Fibroblast of skin of scalp (primary cell): ENCODE data around the gene EVC2.

Experiments
- DNase-seq: peaks from one replicate; pipeline ENCODE4 v3.0.0-alpha.2; 2013

The EVC2 gene

GRCh38 chr4:5683566-5683965, 24.8 kb downstream of the EVC2 start:
- DNase-seq, result no peak

- DNase-seq, result no peak
Measured at GRCh38 chr4:5678977-5679376, 29.4 kb downstream of the EVC2 start.

GRCh38 chr4:5676763-5677162, 31.6 kb downstream of the EVC2 start:
- DNase-seq, result no peak

- DNase-seq, result no peak
Measured at GRCh38 chr4:5666741-5667140, 41.6 kb downstream of the EVC2 start.

- no peak for DNase-seq
Measured at GRCh38 chr4:5664778-5665177, 43.6 kb downstream of the EVC2 start.

- no peak for DNase-seq
Measured at GRCh38 chr4:5662555-5662954, 45.8 kb downstream of the EVC2 start.

GRCh38 chr4:5661237-5661636, 47.1 kb downstream of the EVC2 start:
- no peak for DNase-seq

- no peak for DNase-seq
Measured at GRCh38 chr4:5660185-5660584, 48.2 kb downstream of the EVC2 start.

- no peak for DNase-seq
Measured at GRCh38 chr4:5658974-5659373, 49.4 kb downstream of the EVC2 start.

- no peak for DNase-seq
Measured at GRCh38 chr4:5656415-5656814, 51.9 kb downstream of the EVC2 start.

GRCh38 chr4:5654791-5655190, 53.6 kb downstream of the EVC2 start:
- DNase-seq, result no peak

GRCh38 chr4:5651089-5651488, 57.3 kb downstream of the EVC2 start:
- DNase-seq, result no peak

GRCh38 chr4:5650040-5650439, 58.3 kb downstream of the EVC2 start:
- DNase-seq, result no peak

- no peak for DNase-seq
Measured at GRCh38 chr4:5647351-5647750, 61.0 kb downstream of the EVC2 start.

- no peak for DNase-seq
Measured at GRCh38 chr4:5640096-5640495, 68.3 kb downstream of the EVC2 start.

GRCh38 chr4:5639556-5639955, 68.8 kb downstream of the EVC2 start:
- DNase-seq, result no peak

- DNase-seq, result peak; percentile 29
Measured at GRCh38 chr4:5638976-5639375, 69.4 kb downstream of the EVC2 start.

GRCh38 chr4:5638316-5638715, 70.0 kb downstream of the EVC2 start:
- DNase-seq, result peak; percentile 85

- no peak for DNase-seq
Measured at GRCh38 chr4:5636766-5637670, 71.3 kb downstream of the EVC2 start.

GRCh38 chr4:5635826-5636195, 72.5 kb downstream of the EVC2 start:
- peak; percentile 84 for DNase-seq

- no peak for DNase-seq
Measured at GRCh38 chr4:5632571-5632970, 75.8 kb downstream of the EVC2 start.

- no peak for DNase-seq
Measured at GRCh38 chr4:5632066-5632440, 76.3 kb downstream of the EVC2 start.

- DNase-seq, result peak; percentile 11
Measured at GRCh38 chr4:5631352-5632065, 76.8 kb downstream of the EVC2 start.

- DNase-seq, result no peak
Measured at GRCh38 chr4:5630762-5631161, 77.6 kb downstream of the EVC2 start.
